Activated B cell treated with CpG ODN at 0.5 μM for 24 hours (primary cell): ENCODE data around the gene MACO1. TPM values are rescaled to one million over a fixed set of nuclear protein-coding genes. Genes with fewer than 3 reads are reported as not detected.
A peak's percentile ranks its signal among the peaks of the same experiment; 100 is the strongest.

Experiments
- ATAC-seq: fragments of 200-7000 bp; cut with Tn5 transposase; one replicate; pipeline ENCODE4 v1.10.0; 2021; ENCODE audit warnings: low read depth, mild to moderate bottlenecking, moderate library complexity
- CTCF ChIA-PET: fragments of 350-600 bp; sonication (Branson Sonifier 250); formaldehyde crosslinking; loops from one replicate; lab custom pipeline; 2021; ENCODE audit warnings: antibody characterized with exemption; lab: Charles Lee
- POLR2A ChIA-PET: fragments of 350-600 bp; sonication (Branson Sonifier 250); formaldehyde crosslinking; loops from one replicate; lab custom pipeline; 2021; ENCODE audit warnings: antibody characterized with exemption; lab: Charles Lee
- DNase-seq: peaks from one replicate; pipeline ENCODE4 v3.0.0; 2022
- H3K27ac Mint-ChIP-seq: one replicate; pipeline ENCODE4 v1.8.0; 2020; ENCODE audit warnings: mixed read lengths
- H3K27me3 Mint-ChIP-seq: one replicate; pipeline ENCODE4 v1.8.0; 2021; ENCODE audit warnings: mixed read lengths
- H3K36me3 Mint-ChIP-seq: one replicate; pipeline ENCODE4 v1.8.0; 2021; ENCODE audit warnings: low read depth, mixed read lengths
- H3K4me1 Mint-ChIP-seq: one replicate; pipeline ENCODE4 v1.8.0; 2021; ENCODE audit warnings: mixed read lengths
- H3K4me3 Mint-ChIP-seq: one replicate; pipeline ENCODE4 v1.8.0; 2020; ENCODE audit warnings: mild to moderate bottlenecking, mixed read lengths
- H3K9me3 Mint-ChIP-seq: one replicate; pipeline ENCODE4 v1.8.0; 2020; ENCODE audit warnings: mixed read lengths
- CTCF ChIP-seq: fragments of 200-600 bp; IDR thresholded peaks from one replicate; pipeline ENCODE4 v1.8.0; 2022; ENCODE audit warnings: antibody characterized with exemption, mild to moderate bottlenecking
- intact Hi-C: fragments of 100-400 bp; cut with micrococcal nuclease; formaldehyde crosslinking; loops from one replicate; pipeline ENCODE4 v1.15.1; 2024
- total RNA-seq: library from RNA; stranded (reverse); gene quantifications from 2 replicates; pipeline ENCODE4 v1.2.3, GENCODE V29; 2022

Gene MACO1
- total RNA-seq, 1 donor from 2014 or later, result 19.7 TPM

GRCh38 chr1:25500694-25501093, 70.0 kb downstream of the MACO1 start:
- no peak overlapping the region for H3K27ac Mint-ChIP-seq
- ATAC-seq (no peak), DNase-seq (no peak)
- no peaks in the 10 kb centered on the region for H3K9me3 Mint-ChIP-seq
- no peak overlapping the region for H3K4me3 Mint-ChIP-seq
- H3K36me3 Mint-ChIP-seq, result peaks cover 50% of the 10 kb centered on the region
- intact Hi-C loops, result no loop called here
- no peaks in the 10 kb centered on the region for H3K27me3 Mint-ChIP-seq
- no peak for TF ChIP-seq CTCF
- POLR2A ChIA-PET, result no interaction called here
- H3K4me1 Mint-ChIP-seq, result peaks cover 10% of the 10 kb centered on the region
- CTCF ChIA-PET, result no interaction called here

- no peak overlapping the region for H3K27ac Mint-ChIP-seq
- H3K9me3 Mint-ChIP-seq, result no peaks in the 10 kb centered on the region
- peaks cover 10% of the 10 kb centered on the region for H3K4me1 Mint-ChIP-seq
- CTCF ChIA-PET, result interaction anchor here (1.9 kb wide), 1 partner anchor 309 kb away, joined by 8 read pairs; no protein-coding TSS in a partner anchor
- POLR2A ChIA-PET, result no interaction called here
- peaks cover 3% of the 10 kb centered on the region for H3K27me3 Mint-ChIP-seq
- DNase-seq (no peak), ATAC-seq (no peak)
- H3K36me3 Mint-ChIP-seq, result peaks cover 43% of the 10 kb centered on the region
- no peak for TF ChIP-seq CTCF
- intact Hi-C loops, result no loop called here
- no peak overlapping the region for H3K4me3 Mint-ChIP-seq
Observed at GRCh38 chr1:25501235-25502058, 70.8 kb downstream of the MACO1 start.

GRCh38 chr1:25502957-25503356, 72.3 kb downstream of the MACO1 start:
- peaks cover 3% of the 10 kb centered on the region for H3K27me3 Mint-ChIP-seq
- ChIA-PET CTCF (interaction anchor here (1.2 to 2.8 kb wide), 3 partner anchors 15 to 307 kb away, joined by 4 to 10 read pairs (median 8); no protein-coding TSS in a partner anchor), POLR2A (interaction anchor here (0.7 kb wide), 1 partner anchor 495 kb away, joined by 7 read pairs; the partner anchor contains the start of gene PAFAH2)
- no peak overlapping the region for H3K27ac Mint-ChIP-seq
- H3K4me3 Mint-ChIP-seq, result no peak overlapping the region
- H3K36me3 Mint-ChIP-seq, result peaks cover 29% of the 10 kb centered on the region
- ATAC-seq, result no peak
- no peaks in the 10 kb centered on the region for H3K9me3 Mint-ChIP-seq
- H3K4me1 Mint-ChIP-seq, result peaks cover 10% of the 10 kb centered on the region
- no peak for TF ChIP-seq CTCF
- no peak for DNase-seq
- intact Hi-C loops, result loop anchor here (1.0 kb wide), 1 partner anchor 294 kb away; no protein-coding TSS in a partner anchor

GRCh38 chr1:25503551-25504426, 73.1 kb downstream of the MACO1 start:
- Mint-ChIP-seq H3K9me3 (no peaks in the 10 kb centered on the region), H3K27ac (no peak overlapping the region), H3K27me3 (peaks cover 3% of the 10 kb centered on the region), H3K4me1 (peaks cover 10% of the 10 kb centered on the region), H3K4me3 (no peak overlapping the region), H3K36me3 (peaks cover 21% of the 10 kb centered on the region)
- DNase-seq (peak; percentile 37), ATAC-seq (peak; percentile 77)
- TF ChIP-seq CTCF, result no peak
- CTCF ChIA-PET, result interaction anchor here (0.6 to 2.8 kb wide), 7 partner anchors 16 to 315 kb away, joined by 3 to 35 read pairs (median 4); no protein-coding TSS in a partner anchor
- POLR2A ChIA-PET, result interaction anchor here (0.9 kb wide), 1 partner anchor 307 kb away, joined by 3 read pairs; no protein-coding TSS in a partner anchor
- intact Hi-C loops, result loop anchor here (1.0 kb wide), 1 partner anchor 294 kb away; no protein-coding TSS in a partner anchor
